HG02571 (cell line): Measurements from ENCODE around the gene THSD4.
"Not testable (repeated sequence)": the region's sequence is repeated elsewhere in the genome, so short reads cannot be mapped to it uniquely, and the experiment has no call there.

Source experiments
- ATAC-seq: cut with Tn5 transposase; IDR thresholded peaks from one replicate; pipeline ENCODE4 v1.9.1; 2021; ENCODE audit warnings: mild to moderate bottlenecking, moderate library complexity; ENCODE audit not compliant: unreplicated experiment

Gene THSD4

DNA sequence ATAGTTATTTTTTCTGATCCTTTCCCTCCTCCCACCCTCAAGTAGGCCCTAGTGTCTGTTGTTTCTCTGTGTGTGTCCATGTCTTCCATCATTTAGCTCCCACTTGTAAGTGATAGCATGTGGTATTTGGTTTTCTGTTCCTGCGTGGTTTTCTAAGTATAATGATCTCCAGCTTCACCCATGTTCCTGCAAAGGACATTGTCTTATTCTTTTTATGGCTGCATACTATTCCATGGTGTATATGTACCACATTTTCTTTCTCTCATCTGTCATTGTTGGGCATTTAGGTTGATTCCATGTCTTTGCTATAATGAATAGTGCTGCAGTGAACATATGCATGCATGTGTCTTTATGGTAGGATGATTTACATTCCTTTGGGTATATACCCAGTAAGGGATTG is 549.4 kb downstream of the THSD4 start:
- ATAC-seq = no peak

DNA sequence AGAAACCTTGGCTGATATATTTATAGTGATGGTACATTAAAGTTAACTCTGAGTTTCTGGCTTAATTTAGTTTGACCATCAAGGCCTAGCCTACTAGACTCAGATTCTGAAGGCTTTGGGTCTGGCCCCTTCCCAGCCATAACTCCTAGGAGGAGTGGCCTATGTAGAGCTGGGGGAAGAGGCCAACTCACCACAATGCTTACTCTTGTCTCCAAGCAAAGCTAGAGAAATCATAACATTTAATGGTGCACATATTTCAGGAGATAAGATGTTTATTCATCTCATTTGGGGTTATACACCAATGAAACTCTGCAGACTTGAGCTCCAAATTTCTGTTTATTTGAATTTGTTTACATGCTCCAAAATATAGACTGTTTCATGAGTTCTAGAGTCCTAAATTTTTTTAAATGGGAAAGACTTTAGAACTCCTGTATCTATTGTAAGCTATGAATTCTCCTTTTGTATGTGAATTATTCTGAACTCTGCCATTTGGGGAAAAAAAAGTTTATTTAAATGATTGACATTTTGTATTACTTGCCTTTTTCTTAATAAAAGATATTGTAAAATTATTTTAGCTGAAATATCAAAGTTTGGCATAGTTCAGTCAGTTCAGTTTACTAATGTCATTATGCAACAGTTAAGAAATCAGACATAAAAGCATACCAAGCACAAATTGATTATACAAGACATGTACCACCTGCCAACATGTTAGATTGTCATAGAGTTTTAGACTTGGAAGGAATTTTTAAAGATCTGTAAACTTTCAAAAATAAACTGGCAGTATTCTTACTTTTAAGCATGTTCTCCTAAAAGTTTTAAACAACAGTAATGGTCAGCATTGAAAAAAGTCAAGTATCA is 551.7 kb downstream of the THSD4 start:
- ATAC-seq = no peak

DNA sequence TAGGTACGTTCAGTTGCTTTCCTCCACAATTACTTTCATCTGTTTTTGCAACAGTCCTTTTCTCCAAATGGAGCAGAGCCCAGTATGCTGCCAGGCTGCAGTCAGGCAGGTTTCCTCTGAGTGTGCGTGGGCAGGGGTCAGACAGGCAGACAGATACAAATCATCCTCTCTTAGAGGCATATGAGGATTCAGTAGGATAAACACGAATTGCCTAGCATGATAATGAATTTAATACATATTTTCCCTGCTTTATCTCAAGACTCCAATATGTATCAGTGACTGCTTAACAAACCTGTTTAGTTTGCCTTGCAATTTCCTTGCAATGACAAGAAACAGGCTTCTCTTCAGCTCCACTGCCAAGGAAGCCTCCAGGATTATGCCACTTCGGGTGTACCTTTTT is 554.4 kb downstream of the THSD4 start:
- no peak for ATAC-seq

DNA sequence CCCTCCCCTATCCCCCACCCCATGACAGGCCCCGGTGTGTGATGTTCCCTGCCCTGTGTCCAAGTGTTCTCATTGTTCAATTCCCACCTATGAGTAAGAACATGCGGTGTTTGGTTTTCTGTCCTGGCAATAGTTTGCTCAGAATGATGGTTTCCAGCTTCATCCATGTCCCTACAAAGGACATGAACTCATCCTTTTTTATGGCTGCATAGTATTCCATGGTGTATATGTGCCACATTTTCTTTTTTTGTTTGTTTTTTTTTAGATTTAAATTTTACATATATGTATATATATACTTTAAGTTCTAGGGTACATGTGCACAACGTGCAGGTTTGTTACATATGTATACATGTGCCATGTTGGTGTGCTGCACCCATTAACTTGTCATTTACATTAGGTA is 555.0 kb downstream of the THSD4 start:
- ATAC-seq = not testable (repeated sequence)

DNA sequence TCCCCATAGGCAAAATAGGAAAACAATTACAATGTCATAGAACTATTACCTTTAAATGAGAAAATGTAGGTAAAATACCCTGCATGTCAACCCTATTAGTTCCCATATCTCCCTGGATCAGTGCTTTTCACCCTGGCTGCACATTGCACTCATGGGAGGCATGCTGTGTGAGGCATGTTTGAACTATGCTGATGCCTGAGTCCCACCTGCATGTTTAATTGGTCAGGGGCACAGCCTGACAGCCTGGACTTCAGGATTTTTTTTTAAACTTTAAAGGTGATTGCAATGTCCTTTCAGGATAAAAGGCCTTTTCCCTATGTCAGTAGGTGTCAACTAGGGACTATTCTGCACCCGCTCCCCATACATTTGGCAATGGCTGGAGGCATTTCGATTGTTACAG is 559.1 kb downstream of the THSD4 start:
- ATAC-seq = no peak

GRCh38 chr15:71677352-71677751 is 562.1 kb downstream of the THSD4 start:
- ATAC-seq = no peak

DNA sequence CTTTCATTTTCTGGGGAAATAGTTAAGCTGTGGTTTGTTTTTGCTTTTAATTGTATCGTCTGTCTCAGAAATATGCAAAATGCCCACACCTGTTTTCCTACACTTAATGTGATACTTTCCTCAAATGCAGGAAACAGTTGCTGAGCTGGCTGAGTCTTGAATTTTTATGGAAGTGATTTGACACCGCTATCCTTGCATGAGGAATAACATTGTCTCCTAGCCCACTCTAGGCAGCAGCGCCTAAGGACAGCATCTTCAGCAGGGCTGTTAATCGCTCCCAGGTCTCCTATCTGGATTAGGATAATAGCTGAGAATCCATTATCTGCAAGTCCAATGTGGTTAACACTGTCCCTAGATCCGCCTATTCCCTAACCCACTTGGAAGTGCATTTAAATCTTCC is 562.5 kb downstream of the THSD4 start:
- ATAC-seq = no peak

GRCh38 chr15:71678191-71678590 is 562.9 kb downstream of the THSD4 start:
- ATAC-seq = no peak

- ATAC-seq = no peak
Observed at GRCh38 chr15:71678605-71679004, 563.3 kb downstream of the THSD4 start.

DNA sequence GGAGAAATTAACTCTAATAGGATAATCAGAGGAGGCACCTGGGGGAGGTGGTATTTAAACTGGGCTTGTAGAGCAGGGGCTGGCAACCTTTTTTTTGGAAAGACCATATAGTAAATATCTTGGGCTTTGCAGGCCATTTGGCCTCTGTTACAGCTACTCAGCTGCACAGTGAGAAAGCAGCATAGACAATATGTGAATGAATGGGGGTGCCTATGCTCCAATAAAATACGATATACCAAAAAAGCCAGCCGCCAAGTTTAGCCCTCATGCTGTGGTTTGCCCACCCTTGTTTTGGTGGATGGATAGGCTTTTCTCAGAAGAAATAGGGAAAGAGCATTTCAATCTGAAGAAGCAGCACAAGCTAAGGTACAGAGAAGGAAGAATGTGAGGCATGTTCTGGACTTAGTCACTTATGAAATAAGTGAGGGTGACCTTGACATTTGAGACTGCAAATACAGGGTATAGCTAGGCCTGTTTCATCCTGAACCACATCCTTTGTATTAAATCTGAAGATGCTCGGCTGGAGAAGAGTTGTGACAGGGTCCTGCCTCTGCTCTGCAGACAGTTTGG is 564.0 kb downstream of the THSD4 start:
- ATAC-seq = no peak

DNA sequence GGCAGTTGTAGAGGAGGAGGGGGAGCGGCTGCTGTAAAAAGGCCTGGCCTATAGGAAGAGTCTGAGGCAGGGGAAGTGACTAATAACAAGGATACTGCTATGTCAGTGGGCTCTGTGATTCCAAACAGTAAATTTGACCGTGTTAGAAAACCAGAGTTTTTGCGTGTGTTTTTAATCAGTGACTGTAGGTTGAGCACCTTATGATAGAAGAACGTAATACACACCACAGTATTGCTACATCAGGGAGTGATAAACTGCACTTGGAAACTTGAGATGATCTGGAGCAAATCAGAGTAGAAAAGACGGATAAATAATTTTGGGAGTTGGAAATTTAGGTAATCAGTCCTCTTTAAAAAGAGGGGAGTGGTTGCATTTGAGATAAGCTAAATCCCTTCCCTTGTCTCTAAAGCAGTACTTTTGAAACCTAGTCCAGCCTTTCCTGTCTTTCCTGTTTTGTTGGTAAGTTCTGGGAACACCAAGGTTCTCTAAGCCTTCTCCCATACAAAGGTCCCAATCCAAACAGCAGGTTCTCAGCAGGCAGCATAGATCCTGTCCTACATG is 564.6 kb downstream of the THSD4 start:
- ATAC-seq = no peak

GRCh38 chr15:71682001-71682400 is 566.7 kb downstream of the THSD4 start:
- no peak for ATAC-seq

DNA sequence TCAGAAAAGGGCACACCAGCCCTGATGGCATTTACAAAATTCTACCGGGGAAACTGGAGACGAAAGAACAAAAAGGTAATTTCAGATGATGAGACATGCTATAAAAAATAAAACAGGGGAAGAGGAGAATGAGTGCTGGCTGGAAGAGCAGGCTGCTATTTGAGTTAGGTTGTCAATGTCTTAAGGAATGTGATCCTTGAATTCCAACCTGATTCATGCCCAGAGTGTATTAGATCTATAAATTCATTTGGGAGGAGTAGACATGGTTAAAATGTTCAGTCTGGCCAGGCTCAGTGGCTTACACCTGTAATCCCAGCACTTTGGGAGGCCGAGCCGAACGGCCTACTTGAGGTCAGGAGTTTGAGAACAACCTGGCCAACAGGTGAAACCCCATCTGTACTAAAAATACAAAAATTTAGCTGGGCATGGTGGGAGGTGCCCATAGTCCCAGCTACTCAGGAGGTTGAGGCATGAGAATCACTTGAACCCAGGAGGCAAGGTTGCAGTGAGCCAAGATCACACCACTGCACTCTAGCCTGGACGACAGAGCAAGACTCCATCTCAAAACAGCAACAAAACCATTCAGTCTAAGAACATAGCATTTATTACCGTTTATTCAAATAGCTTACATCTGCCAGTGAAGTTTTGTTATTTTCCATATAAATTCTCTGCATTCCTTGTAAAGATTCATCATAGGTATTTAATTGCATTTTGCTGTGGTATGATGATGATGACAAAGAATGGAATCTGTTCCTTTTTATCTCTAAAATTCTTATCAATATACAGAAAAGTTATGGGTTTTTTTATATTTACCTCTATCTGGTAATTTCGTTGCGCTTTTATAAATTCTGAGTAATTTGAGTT is 568.4 kb downstream of the THSD4 start:
- ATAC-seq = no peak

DNA sequence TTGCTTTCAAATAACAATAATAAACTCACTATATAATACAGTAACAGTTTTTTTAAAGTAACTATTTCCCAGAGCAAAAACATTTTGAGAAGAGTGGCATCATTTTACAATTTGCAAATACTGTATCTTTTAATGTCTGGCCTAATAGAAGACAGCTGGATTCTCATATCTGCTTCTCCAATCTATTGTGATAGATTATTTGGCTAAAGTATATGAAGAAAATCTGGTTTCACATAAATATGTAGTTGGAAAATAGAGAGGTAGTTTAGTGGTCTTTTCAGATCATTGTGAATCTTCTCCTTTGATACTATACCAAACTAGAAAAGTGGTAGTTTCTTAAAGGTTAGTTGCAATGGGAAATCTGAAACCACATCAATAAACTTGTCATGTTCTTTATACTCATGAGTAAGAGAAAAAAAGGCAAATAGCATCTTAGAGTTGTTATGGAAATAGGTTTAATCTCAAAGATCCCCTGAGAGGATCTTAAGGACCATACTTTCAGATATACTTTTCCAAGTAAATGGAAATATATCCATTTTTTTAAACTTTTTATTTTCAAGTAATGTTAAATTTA is 570.2 kb downstream of the THSD4 start:
- ATAC-seq = no peak

DNA sequence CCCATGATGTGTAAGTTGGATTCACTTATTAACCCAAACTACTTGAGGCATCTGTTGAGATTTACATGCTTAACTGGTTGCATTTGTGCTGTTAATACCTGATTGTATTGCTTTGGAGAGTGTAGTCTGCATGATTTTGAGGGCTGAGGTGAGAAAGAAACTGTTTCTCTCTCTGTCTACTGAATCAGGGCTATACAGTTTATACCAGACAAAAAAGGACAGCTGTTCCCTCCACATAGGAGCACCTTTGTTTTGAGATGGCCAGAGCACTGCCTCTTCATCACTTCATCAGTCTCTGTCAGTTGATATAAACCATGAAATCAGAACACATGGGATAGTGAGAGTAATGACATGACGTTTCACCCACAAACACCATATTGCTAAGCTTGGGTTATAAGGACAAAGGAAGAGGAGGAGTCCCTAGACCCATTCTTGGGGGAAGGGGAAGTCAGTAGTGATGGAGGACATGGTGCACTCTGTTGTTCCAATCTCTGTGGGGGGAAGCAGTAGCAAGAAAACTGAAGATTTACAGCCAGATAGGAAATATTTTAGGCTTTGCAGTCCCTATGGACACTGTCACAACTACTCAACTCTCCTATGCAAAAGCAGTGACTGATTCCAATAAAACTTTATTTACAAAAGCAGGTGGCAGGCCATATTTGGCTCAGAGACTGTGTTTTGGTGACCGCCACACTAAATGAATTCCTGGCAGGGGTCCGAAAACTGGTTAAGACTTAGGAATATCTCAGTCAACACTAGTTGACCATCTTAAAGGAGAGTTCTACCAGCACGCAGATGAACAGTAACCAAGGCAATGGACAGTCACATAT is 571.2 kb downstream of the THSD4 start:
- ATAC-seq = no peak

DNA sequence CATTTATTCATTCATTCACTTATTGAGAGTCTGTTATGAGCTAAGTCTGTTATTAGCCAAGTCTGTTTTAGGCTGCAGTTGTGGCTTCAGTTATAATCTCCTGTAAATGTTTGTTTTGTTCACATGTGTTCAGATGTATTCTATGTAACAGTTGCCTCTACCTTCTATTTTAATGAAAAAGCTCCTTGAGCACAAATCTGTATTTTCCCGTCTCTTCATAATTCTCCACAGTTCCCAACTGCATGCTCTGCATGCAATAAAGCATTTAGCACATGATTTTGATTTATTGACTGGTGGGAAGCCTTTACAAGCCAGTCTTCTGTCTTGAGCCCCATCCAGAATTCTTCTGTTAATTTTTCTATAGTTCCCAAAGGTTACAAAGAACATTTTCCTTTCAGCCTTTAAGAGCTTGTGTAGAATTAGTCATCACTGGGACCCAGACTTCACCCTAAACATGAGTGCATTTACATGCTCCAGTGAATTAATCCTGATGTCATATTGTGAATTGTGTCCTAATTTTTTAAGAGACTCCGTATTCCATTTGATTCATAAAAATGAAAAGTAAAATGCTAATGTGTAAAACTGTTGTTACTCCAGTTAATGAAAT is 572.7 kb downstream of the THSD4 start:
- ATAC-seq = no peak

DNA sequence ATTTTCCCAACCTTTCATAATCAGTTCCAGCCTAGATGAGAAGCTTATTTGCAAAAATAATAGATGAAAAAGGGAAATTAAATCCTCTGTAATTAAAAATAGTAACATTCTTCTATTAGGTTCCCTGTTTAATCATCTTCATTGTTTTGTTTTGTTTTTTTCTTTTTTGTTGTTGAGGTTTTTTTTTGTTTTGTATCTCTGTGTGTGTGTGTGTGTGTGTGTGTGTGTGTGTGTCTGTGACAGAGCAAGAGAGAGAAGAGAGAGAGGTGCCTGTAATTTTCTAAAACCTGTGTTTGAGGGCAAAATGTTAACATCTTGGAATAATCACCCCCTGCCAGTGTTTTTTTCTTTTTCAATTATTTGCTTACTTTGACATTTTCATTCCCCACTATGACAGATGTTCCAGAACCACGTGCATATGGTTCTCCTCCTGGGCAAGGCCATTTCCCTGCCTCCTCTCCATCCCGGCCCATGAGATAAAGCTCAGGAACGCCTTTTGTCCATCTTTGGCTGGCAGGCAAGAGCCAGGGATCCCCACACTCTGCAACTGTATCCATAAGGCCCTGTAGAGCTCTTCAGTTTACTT is 573.3 kb downstream of the THSD4 start:
- ATAC-seq = no peak

- no peak for ATAC-seq
Observed at GRCh38 chr15:71691081-71691457, 575.8 kb downstream of the THSD4 start.
